CD14-positive monocyte (primary cell): ENCODE measurements around the gene SMURF1. TPM values are rescaled to one million over a fixed set of nuclear protein-coding genes. Genes with fewer than 3 reads are reported as not detected.

ENCODE experiments used
- DNase-seq, 3 donors: peaks; one replicate each; pipeline ENCODE4 v3.0.0-alpha.2; 2011 to 2022
- H2AFZ ChIP-seq: 2 replicates; pipeline ENCODE4 v1.6.0; 2012; ENCODE audit warnings: mild to moderate bottlenecking, low read depth, low read length, inconsistent platforms; ENCODE audit not compliant: insufficient read depth, poor library complexity, severe bottlenecking
- H3K27ac ChIP-seq, 2 donors: 1 replicate in 1 of 2; 2 replicates in 1 of 2; pipeline ENCODE4 v1.5.1; 2012 to 2013; ENCODE audit warnings: low read length in 2 of 2, control low read depth in 1 of 2, inconsistent platforms in 1 of 2, low read depth in 1 of 2, mild to moderate bottlenecking in 1 of 2
- H3K27me3 ChIP-seq, 2 donors: one replicate each; pipeline versions ENCODE4 v1.6.0 to v1.6.1; 2011 to 2013; ENCODE audit warnings: low read length in 2 of 2; ENCODE audit not compliant: control insufficient read depth in 2 of 2, insufficient read depth in 2 of 2
- H3K36me3 ChIP-seq, 2 donors: replicated peaks in 1 of 2; 1 replicate in 1 of 2; 2 replicates in 1 of 2; pipeline versions ENCODE4 v1.5.1 to v1.6.1; 2012 to 2013; ENCODE audit warnings: low read length in 2 of 2, control low read depth in 1 of 2, inconsistent platforms in 1 of 2, mild to moderate bottlenecking in 1 of 2; ENCODE audit not compliant: insufficient read depth in 2 of 2, control insufficient read depth in 1 of 2
- H3K4me1 ChIP-seq, 2 donors: 1 replicate in 1 of 2; 2 replicates in 1 of 2; pipeline versions ENCODE4 v1.5.1 to v1.6.1; 2012 to 2013; ENCODE audit warnings: low read length in 2 of 2, control low read depth in 1 of 2, inconsistent platforms in 1 of 2, mild to moderate bottlenecking in 1 of 2, moderate library complexity in 1 of 2; ENCODE audit not compliant: insufficient read depth in 2 of 2, control insufficient read depth in 1 of 2
- H3K4me2 ChIP-seq: replicated peaks from 2 replicates; pipeline ENCODE3; 2012; ENCODE audit warnings: low read length, moderate library complexity, mild to moderate bottlenecking; ENCODE audit not compliant: poor library complexity, severe bottlenecking; ENCODE audit errors: extremely low read depth
- H3K4me3 ChIP-seq, 3 experiments: fragments of 200-600 bp in 1 of 3; sonication (generic) in 1 of 3; replicated peaks in 1 of 3; 1 replicate in 2 of 3; 2 replicates in 1 of 3; pipeline ENCODE4 v1.5.1; 2011 to 2013; ENCODE audit warnings: low read length in 3 of 3, mild to moderate bottlenecking in 3 of 3, control low read depth in 2 of 3, low read depth in 2 of 3, inconsistent platforms in 1 of 3, moderate library complexity in 1 of 3
- H3K79me2 ChIP-seq: 2 replicates; pipeline ENCODE4 v1.6.0; 2012; ENCODE audit warnings: mild to moderate bottlenecking, control low read depth, inconsistent platforms, low read length, moderate library complexity; ENCODE audit not compliant: insufficient read depth
- H3K9ac ChIP-seq: 2 replicates; pipeline ENCODE4 v1.6.0; 2017; ENCODE audit warnings: low read length, mild to moderate bottlenecking; ENCODE audit not compliant: insufficient read depth, poor library complexity, severe bottlenecking
- H3K9me3 ChIP-seq, 2 donors: replicated peaks in 1 of 2; 1 replicate in 1 of 2; 2 replicates in 1 of 2; pipeline versions ENCODE4 v1.5.1 to v1.6.1; 2012 to 2013; ENCODE audit warnings: low read length in 2 of 2, control low read depth in 1 of 2; ENCODE audit not compliant: control insufficient read depth in 1 of 2, insufficient read depth in 1 of 2
- H4K20me1 ChIP-seq: 2 replicates; pipeline ENCODE4 v1.6.0; 2012; ENCODE audit warnings: mild to moderate bottlenecking, low read length, control low read depth, moderate library complexity; ENCODE audit not compliant: insufficient read depth
- H3K27ac Mint-ChIP-seq, 7 donors: one replicate each; pipeline ENCODE4 v1.8.0; 2020; ENCODE audit warnings: mild to moderate bottlenecking in 7 of 7, mixed read lengths in 7 of 7, moderate library complexity in 6 of 7, inconsistent platforms in 2 of 7
- H3K27me3 Mint-ChIP-seq, 3 donors: one replicate each; pipeline ENCODE4 v1.8.0; 2021 to 2022; ENCODE audit warnings: low read depth in 3 of 3, mild to moderate bottlenecking in 3 of 3, mixed read lengths in 3 of 3, moderate library complexity in 3 of 3, inconsistent platforms in 1 of 3
- H3K36me3 Mint-ChIP-seq, 2 donors: one replicate each; pipeline ENCODE4 v1.8.0; 2020; ENCODE audit warnings: mixed read lengths in 2 of 2, inconsistent platforms in 1 of 2, mild to moderate bottlenecking in 1 of 2
- H3K4me1 Mint-ChIP-seq: one replicate; pipeline ENCODE4 v1.8.0; 2020; ENCODE audit warnings: mild to moderate bottlenecking, mixed read lengths
- H3K4me3 Mint-ChIP-seq, 2 donors: one replicate each; pipeline ENCODE4 v1.8.0; 2020; ENCODE audit warnings: mild to moderate bottlenecking in 2 of 2, mixed read lengths in 2 of 2, moderate library complexity in 1 of 2
- H3K9me3 Mint-ChIP-seq, 7 donors: one replicate each; pipeline ENCODE4 v1.8.0; 2020 to 2022; ENCODE audit warnings: mixed read lengths in 7 of 7, mild to moderate bottlenecking in 6 of 7, moderate library complexity in 6 of 7, inconsistent platforms in 2 of 7
- WGBS: methylation state at CpG from one replicate; pipeline ENCODE4 v1.1.5; 2013; ENCODE audit warnings: missing lambda C conversion rate; ENCODE audit not compliant: insufficient coverage; 5-methylcytosine and 5-hydroxymethylcytosine counted together
- intact Hi-C, 2 donors: fragments of 100-400 bp; cut with micrococcal nuclease; formaldehyde crosslinking; loops; one replicate each; pipeline versions ENCODE4 v1.15.0 to v1.15.1; 2023
- polyA plus RNA-seq, 3 donors: library from polyadenylated mRNA; depleted of rRNA in 1 of 3; unstranded in 2 of 3; stranded (reverse) in 1 of 3; fragments of 300-500 nt in 2 of 3; fragments of >200 nt in 1 of 3; fragmentation: Illumina TruSeq in 2 of 3; gene quantifications; 1 replicate in 2 of 3; 2 replicates in 1 of 3; pipeline ENCODE4 v1.2.3, GENCODE V29; 2012 to 2021
- TF ChIP-seq, protein P1 (sequence below): fragments of 200-600 bp; IDR thresholded peaks from one replicate; pipeline ENCODE4 v1.8.0; 2022; ENCODE audit warnings: antibody characterized with exemption, mild to moderate bottlenecking

Gene SMURF1
- polyA plus RNA-seq, 3 donors = 0.48 to 15.8 (median 1.6) TPM

DNA sequence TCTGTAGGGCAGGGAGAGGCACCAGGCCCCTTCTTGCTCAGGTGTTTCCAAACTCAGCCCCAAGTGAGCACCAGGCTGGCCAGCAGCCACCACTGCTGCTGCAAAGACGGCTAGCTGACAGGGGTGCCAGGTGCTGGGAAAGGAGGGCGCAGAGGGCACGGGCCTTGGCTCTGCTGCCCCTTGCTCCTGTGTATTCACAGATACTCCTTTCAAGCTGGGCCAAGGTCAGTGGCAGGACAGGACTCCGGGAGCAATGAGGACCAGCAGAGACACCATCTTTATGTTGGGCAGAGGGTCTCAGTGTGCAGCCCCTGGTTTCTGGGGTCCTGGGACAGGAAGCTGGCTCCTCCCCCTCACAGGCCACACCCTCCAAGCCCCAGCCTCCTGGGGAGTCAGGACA, 110.1 kb downstream of the SMURF1 start:
- no peaks in the 10 kb centered on the region for H3K4me1 ChIP-seq
- DNase-seq = no peak
- H3K79me2 ChIP-seq = no peaks in the 10 kb centered on the region
- 100% methylated on average over 4 of the region's 4 CpGs for WGBS
- H2AFZ ChIP-seq = no peak overlapping the region
- H3K27me3 Mint-ChIP-seq = peaks cover 0 to 2% (median 0%) of the 10 kb centered on the region in 3 donors
- H3K4me2 ChIP-seq = no peak overlapping the region
- intact Hi-C loops = no loop called here
- H3K4me3 Mint-ChIP-seq = no peak overlapping the region
- H3K4me1 Mint-ChIP-seq = peaks cover 4% of the 10 kb centered on the region
- H3K27ac Mint-ChIP-seq = peak overlapping the region in 2 of 7 donors; percentile 27 to 54
- peaks cover 0 to 3% (median 0%) of the 10 kb centered on the region in 7 donors for H3K9me3 Mint-ChIP-seq
- peaks cover 87 to 99% of the 10 kb centered on the region in 2 donors for H3K36me3 Mint-ChIP-seq
- H3K36me3 ChIP-seq = peaks cover 93 to 100% of the 10 kb centered on the region in 2 donors
- TF ChIP-seq, protein P1, sequence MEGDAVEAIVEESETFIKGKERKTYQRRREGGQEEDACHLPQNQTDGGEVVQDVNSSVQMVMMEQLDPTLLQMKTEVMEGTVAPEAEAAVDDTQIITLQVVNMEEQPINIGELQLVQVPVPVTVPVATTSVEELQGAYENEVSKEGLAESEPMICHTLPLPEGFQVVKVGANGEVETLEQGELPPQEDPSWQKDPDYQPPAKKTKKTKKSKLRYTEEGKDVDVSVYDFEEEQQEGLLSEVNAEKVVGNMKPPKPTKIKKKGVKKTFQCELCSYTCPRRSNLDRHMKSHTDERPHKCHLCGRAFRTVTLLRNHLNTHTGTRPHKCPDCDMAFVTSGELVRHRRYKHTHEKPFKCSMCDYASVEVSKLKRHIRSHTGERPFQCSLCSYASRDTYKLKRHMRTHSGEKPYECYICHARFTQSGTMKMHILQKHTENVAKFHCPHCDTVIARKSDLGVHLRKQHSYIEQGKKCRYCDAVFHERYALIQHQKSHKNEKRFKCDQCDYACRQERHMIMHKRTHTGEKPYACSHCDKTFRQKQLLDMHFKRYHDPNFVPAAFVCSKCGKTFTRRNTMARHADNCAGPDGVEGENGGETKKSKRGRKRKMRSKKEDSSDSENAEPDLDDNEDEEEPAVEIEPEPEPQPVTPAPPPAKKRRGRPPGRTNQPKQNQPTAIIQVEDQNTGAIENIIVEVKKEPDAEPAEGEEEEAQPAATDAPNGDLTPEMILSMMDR = no peak
- H3K9me3 ChIP-seq = no peaks in the 10 kb centered on the region
- no peak overlapping the region for H3K9ac ChIP-seq
- H3K4me3 ChIP-seq = no peak overlapping the region
- H4K20me1 ChIP-seq = peaks cover 4% of the 10 kb centered on the region
- no peak overlapping the region for H3K27ac ChIP-seq
- no peaks in the 10 kb centered on the region for H3K27me3 ChIP-seq

DNA sequence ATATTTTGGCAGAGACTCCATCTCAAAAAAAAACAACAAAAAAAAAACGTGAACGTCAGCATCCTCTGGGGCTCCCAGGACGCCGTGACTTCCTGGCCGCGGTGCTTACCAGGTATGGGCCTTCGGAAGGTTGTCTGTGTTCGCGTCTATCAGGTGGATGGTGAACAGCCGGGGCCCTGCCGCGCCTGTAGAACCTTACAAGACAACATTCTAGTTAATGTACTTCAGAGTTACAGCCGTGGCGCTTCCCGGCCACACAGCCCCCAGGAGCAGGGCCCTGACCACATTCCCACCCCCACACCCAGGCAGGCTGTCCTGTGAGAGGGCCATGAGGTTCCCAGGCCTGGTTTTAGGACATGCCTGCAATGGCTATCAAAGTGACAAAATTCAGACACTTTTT, 111.0 kb downstream of the SMURF1 start:
- peaks cover 9% of the 10 kb centered on the region for H4K20me1 ChIP-seq
- no peak overlapping the region for H3K4me3 Mint-ChIP-seq
- H3K9me3 Mint-ChIP-seq = peaks cover 0 to 4% (median 0%) of the 10 kb centered on the region in 7 donors
- no peaks in the 10 kb centered on the region for H3K27me3 ChIP-seq
- no peak for DNase-seq
- 98% methylated on average over 11 of the region's 15 CpGs for WGBS
- no peak overlapping the region for H3K4me2 ChIP-seq
- H3K27ac Mint-ChIP-seq = peak overlapping the region in 1 of 7 donors; percentile 52
- H3K27ac ChIP-seq = no peak overlapping the region
- H3K36me3 Mint-ChIP-seq = peaks cover 88 to 100% of the 10 kb centered on the region in 2 donors
- H3K27me3 Mint-ChIP-seq = peaks cover 0 to under 1% (median 0%) of the 10 kb centered on the region in 3 donors
- no peak overlapping the region for H2AFZ ChIP-seq
- no peak overlapping the region for H3K9ac ChIP-seq
- no peaks in the 10 kb centered on the region for H3K9me3 ChIP-seq
- no peaks in the 10 kb centered on the region for H3K79me2 ChIP-seq
- intact Hi-C loops = no loop called here
- no peaks in the 10 kb centered on the region for H3K4me1 ChIP-seq
- no peak overlapping the region for H3K4me3 ChIP-seq
- peaks cover 5% of the 10 kb centered on the region for H3K4me1 Mint-ChIP-seq
- TF ChIP-seq, protein P1 = no peak
- peaks cover 93 to 100% of the 10 kb centered on the region in 2 donors for H3K36me3 ChIP-seq
